ENCODE measurements around the gene RREB1.

DNA sequence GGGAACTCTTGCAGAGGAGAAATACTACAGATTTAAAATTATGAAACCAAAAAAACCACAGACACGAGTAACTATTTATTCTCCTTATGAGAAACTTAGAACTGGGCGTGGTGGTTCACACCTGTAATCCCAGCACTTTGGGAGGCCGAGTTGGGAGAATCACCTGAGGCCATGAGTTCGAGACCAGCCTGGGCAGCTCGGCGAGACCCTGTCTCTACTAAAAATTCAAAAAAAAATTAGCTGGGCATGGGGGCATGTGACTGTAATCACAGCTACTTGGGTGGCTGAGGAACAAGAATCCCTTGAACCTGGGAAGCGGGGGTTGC lies 168.4 kb downstream of the RREB1 start:
- TF ChIP-seq, protein P1, sequence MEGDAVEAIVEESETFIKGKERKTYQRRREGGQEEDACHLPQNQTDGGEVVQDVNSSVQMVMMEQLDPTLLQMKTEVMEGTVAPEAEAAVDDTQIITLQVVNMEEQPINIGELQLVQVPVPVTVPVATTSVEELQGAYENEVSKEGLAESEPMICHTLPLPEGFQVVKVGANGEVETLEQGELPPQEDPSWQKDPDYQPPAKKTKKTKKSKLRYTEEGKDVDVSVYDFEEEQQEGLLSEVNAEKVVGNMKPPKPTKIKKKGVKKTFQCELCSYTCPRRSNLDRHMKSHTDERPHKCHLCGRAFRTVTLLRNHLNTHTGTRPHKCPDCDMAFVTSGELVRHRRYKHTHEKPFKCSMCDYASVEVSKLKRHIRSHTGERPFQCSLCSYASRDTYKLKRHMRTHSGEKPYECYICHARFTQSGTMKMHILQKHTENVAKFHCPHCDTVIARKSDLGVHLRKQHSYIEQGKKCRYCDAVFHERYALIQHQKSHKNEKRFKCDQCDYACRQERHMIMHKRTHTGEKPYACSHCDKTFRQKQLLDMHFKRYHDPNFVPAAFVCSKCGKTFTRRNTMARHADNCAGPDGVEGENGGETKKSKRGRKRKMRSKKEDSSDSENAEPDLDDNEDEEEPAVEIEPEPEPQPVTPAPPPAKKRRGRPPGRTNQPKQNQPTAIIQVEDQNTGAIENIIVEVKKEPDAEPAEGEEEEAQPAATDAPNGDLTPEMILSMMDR (IDR thresholded peaks at IDR 0.05; ENCODE audit: poor library complexity, severe bottlenecking), result peak; percentile 30
- TF ChIP-seq POLR2AphosphoS5 (IDR thresholded peaks at IDR 0.05) (no peak), TAF1 (IDR thresholded peaks at IDR 0.05; ENCODE audit: low read depth) (no peak), EP300 (conservative IDR thresholded peaks at IDR 0.05; ENCODE audit: poor library complexity, severe bottlenecking) (no peak), RAD21 (conservative IDR thresholded peaks at IDR 0.05) (no peak)
